ENCODE results near the gene ADK. TPM values are rescaled to one million over a fixed set of nuclear protein-coding genes. Genes with fewer than 3 reads are reported as not detected.
"Not testable (repeated sequence)": the region's sequence is repeated elsewhere in the genome, so short reads cannot be mapped to it uniquely, and the experiment has no call there.

Gene ADK
- polyA plus RNA-seq, 4 donors: 7.2 to 32.3 (median 16.1) TPM

- FAIRE-seq: no peak
- no peaks in the 10 kb centered on the region for H3K4me1 ChIP-seq (ENCODE audit: control insufficient read depth in 3 of 3, insufficient read depth in 2 of 3, low read depth in 1 of 3, low read length in 2 of 3)
- WGBS, 3 donors: 52 to 62% (median 52%) methylated on average over 3 of the region's 3 CpGs
- H3K9me3 ChIP-seq (ENCODE audit: control insufficient read depth in 2 of 2, insufficient read depth in 1 of 2, low read depth in 1 of 2, low read length in 1 of 2): peaks cover 0 to 4% of the 10 kb centered on the region in 2 donors
- H3K36me3 ChIP-seq (ENCODE audit: control insufficient read depth in 3 of 3, insufficient read depth in 2 of 3, low read depth in 1 of 3, low read length in 3 of 3): peaks cover 0 to 2% (median 0%) of the 10 kb centered on the region in 3 donors
- H3K4me3 ChIP-seq (ENCODE audit: low read depth in 1 of 3, low read length in 3 of 3): no peak overlapping the region
- no peak overlapping the region for H3K27ac ChIP-seq (ENCODE audit: low read depth in 1 of 3, low read length in 2 of 3)
- peak; percentile 27 to 45 for DNase-seq
- H3K27me3 ChIP-seq (ENCODE audit: control insufficient read depth in 3 of 3, insufficient read depth in 3 of 3, low read length in 3 of 3): no peaks in the 10 kb centered on the region
These were observed 62.6 kb downstream of the ADK start for GRCh38 chr10:74213571-74214162.

- not testable (repeated sequence) for H3K9me3 ChIP-seq (ENCODE audit: control insufficient read depth in 2 of 2, insufficient read depth in 1 of 2, low read depth in 1 of 2, low read length in 1 of 2); H3K27ac ChIP-seq (ENCODE audit: low read depth in 1 of 3, low read length in 2 of 3); H3K27me3 ChIP-seq (ENCODE audit: control insufficient read depth in 3 of 3, insufficient read depth in 3 of 3, low read length in 3 of 3); H3K4me3 ChIP-seq (ENCODE audit: low read depth in 1 of 3, low read length in 3 of 3); H3K4me1 ChIP-seq (ENCODE audit: control insufficient read depth in 3 of 3, insufficient read depth in 2 of 3, low read depth in 1 of 3, low read length in 2 of 3); FAIRE-seq; DNase-seq; H3K36me3 ChIP-seq (ENCODE audit: control insufficient read depth in 3 of 3, insufficient read depth in 2 of 3, low read depth in 1 of 3, low read length in 3 of 3)
- WGBS, 3 donors: 95 to 97% (median 97%) methylated on average over 13 of the region's 13 CpGs
These were observed 66.1 kb downstream of the ADK start for GRCh38 chr10:74217110-74217509.

- whole genome bisulfite sequencing, 3 donors: 71 to 89% (median 76%) methylated on average over 3 to 4 of the region's 4 CpGs
These were observed 71.4 kb downstream of the ADK start for GRCh38 chr10:74222467-74222866.

GRCh38 chr10:74223755-74224529 is 72.9 kb downstream of the ADK start:
- WGBS, 3 donors: 78 to 82% (median 81%) methylated on average over 9 of the region's 9 CpGs
- H3K27me3 ChIP-seq (ENCODE audit: control insufficient read depth in 3 of 3, insufficient read depth in 3 of 3, low read length in 3 of 3): no peaks in the 10 kb centered on the region
- DNase-seq (no peak), FAIRE-seq (no peak)
- H3K9me3 ChIP-seq (ENCODE audit: control insufficient read depth in 2 of 2, insufficient read depth in 1 of 2, low read depth in 1 of 2, low read length in 1 of 2): no peaks in the 10 kb centered on the region
- no peak overlapping the region for H3K4me3 ChIP-seq (ENCODE audit: low read depth in 1 of 3, low read length in 3 of 3)
- no peak overlapping the region for H3K27ac ChIP-seq (ENCODE audit: low read depth in 1 of 3, low read length in 2 of 3)
- no peaks in the 10 kb centered on the region for H3K4me1 ChIP-seq (ENCODE audit: control insufficient read depth in 3 of 3, insufficient read depth in 2 of 3, low read depth in 1 of 3, low read length in 2 of 3)
- H3K36me3 ChIP-seq (ENCODE audit: control insufficient read depth in 3 of 3, insufficient read depth in 2 of 3, low read depth in 1 of 3, low read length in 3 of 3): peaks cover 0 to 2% (median 0%) of the 10 kb centered on the region in 3 donors

More at GRCh38 chr10:74222467-74222866, 71.4 kb downstream of the ADK start:
- H3K4me3 ChIP-seq (ENCODE audit: low read depth in 1 of 3, low read length in 3 of 3); H3K27ac ChIP-seq (ENCODE audit: low read depth in 1 of 3, low read length in 2 of 3); DNase-seq; H3K27me3 ChIP-seq (ENCODE audit: control insufficient read depth in 3 of 3, insufficient read depth in 3 of 3, low read length in 3 of 3); H3K9me3 ChIP-seq (ENCODE audit: control insufficient read depth in 2 of 2, insufficient read depth in 1 of 2, low read depth in 1 of 2, low read length in 1 of 2); H3K4me1 ChIP-seq (ENCODE audit: control insufficient read depth in 3 of 3, insufficient read depth in 2 of 3, low read depth in 1 of 3, low read length in 2 of 3); H3K36me3 ChIP-seq (ENCODE audit: control insufficient read depth in 3 of 3, insufficient read depth in 2 of 3, low read depth in 1 of 3, low read length in 3 of 3); FAIRE-seq: not testable (repeated sequence)

- DNase-seq (peak in 1 of 2 donors; percentile 10), FAIRE-seq (no peak)
- H3K36me3 ChIP-seq (ENCODE audit: control insufficient read depth in 3 of 3, insufficient read depth in 2 of 3, low read depth in 1 of 3, low read length in 3 of 3): peaks cover 0 to 2% (median 0%) of the 10 kb centered on the region in 3 donors
- 58 to 76% (median 72%) methylated on average over 3 of the region's 3 CpGs for WGBS, 3 donors
- H3K27ac ChIP-seq (ENCODE audit: low read depth in 1 of 3, low read length in 2 of 3): peak overlapping the region in 1 of 3 donors; percentile 70
- H3K4me1 ChIP-seq (ENCODE audit: control insufficient read depth in 3 of 3, insufficient read depth in 2 of 3, low read depth in 1 of 3, low read length in 2 of 3): no peaks in the 10 kb centered on the region
- H3K27me3 ChIP-seq (ENCODE audit: control insufficient read depth in 3 of 3, insufficient read depth in 3 of 3, low read length in 3 of 3): no peaks in the 10 kb centered on the region
- H3K9me3 ChIP-seq (ENCODE audit: control insufficient read depth in 2 of 2, insufficient read depth in 1 of 2, low read depth in 1 of 2, low read length in 1 of 2): no peaks in the 10 kb centered on the region
- H3K4me3 ChIP-seq (ENCODE audit: low read depth in 1 of 3, low read length in 3 of 3): no peak overlapping the region
These were observed 76.8 kb downstream of the ADK start for GRCh38 chr10:74227697-74228424.

GRCh38 chr10:74231375-74231774 is 80.4 kb downstream of the ADK start:
- Histone ChIP-seq H3K36me3 (ENCODE audit: control insufficient read depth in 3 of 3, insufficient read depth in 2 of 3, low read depth in 1 of 3, low read length in 3 of 3) (no peaks in the 10 kb centered on the region), H3K4me3 (ENCODE audit: low read depth in 1 of 3, low read length in 3 of 3) (no peak overlapping the region), H3K9me3 (ENCODE audit: control insufficient read depth in 2 of 2, insufficient read depth in 1 of 2, low read depth in 1 of 2, low read length in 1 of 2) (no peaks in the 10 kb centered on the region), H3K4me1 (ENCODE audit: control insufficient read depth in 3 of 3, insufficient read depth in 2 of 3, low read depth in 1 of 3, low read length in 2 of 3) (no peaks in the 10 kb centered on the region), H3K27ac (ENCODE audit: low read depth in 1 of 3, low read length in 2 of 3) (no peak overlapping the region), H3K27me3 (ENCODE audit: control insufficient read depth in 3 of 3, insufficient read depth in 3 of 3, low read length in 3 of 3) (no peaks in the 10 kb centered on the region)
- FAIRE-seq (no peak), DNase-seq (no peak)
- 96 to 97% (median 96%) methylated on average over 2 of the region's 2 CpGs for WGBS, 3 donors

GRCh38 chr10:74233281-74233680 is 82.3 kb downstream of the ADK start:
- DNase-seq (no peak), FAIRE-seq (no peak)
- WGBS, 3 donors: 92% methylated on average over 4 of the region's 4 CpGs
- Histone ChIP-seq H3K36me3 (ENCODE audit: control insufficient read depth in 3 of 3, insufficient read depth in 2 of 3, low read depth in 1 of 3, low read length in 3 of 3) (no peaks in the 10 kb centered on the region), H3K27ac (ENCODE audit: low read depth in 1 of 3, low read length in 2 of 3) (no peak overlapping the region), H3K27me3 (ENCODE audit: control insufficient read depth in 3 of 3, insufficient read depth in 3 of 3, low read length in 3 of 3) (no peaks in the 10 kb centered on the region), H3K4me3 (ENCODE audit: low read depth in 1 of 3, low read length in 3 of 3) (no peak overlapping the region), H3K4me1 (ENCODE audit: control insufficient read depth in 3 of 3, insufficient read depth in 2 of 3, low read depth in 1 of 3, low read length in 2 of 3) (no peaks in the 10 kb centered on the region), H3K9me3 (ENCODE audit: control insufficient read depth in 2 of 2, insufficient read depth in 1 of 2, low read depth in 1 of 2, low read length in 1 of 2) (no peaks in the 10 kb centered on the region)

GRCh38 chr10:74234569-74234968 is 83.5 kb downstream of the ADK start:
- no peak for DNase-seq
- 79 to 92% (median 82%) methylated on average over 1 of the region's 1 CpG for WGBS, 3 donors
- no peaks in the 10 kb centered on the region for H3K27me3 ChIP-seq (ENCODE audit: control insufficient read depth in 3 of 3, insufficient read depth in 3 of 3, low read length in 3 of 3)
- no peaks in the 10 kb centered on the region for H3K4me1 ChIP-seq (ENCODE audit: control insufficient read depth in 3 of 3, insufficient read depth in 2 of 3, low read depth in 1 of 3, low read length in 2 of 3)
- H3K4me3 ChIP-seq (ENCODE audit: low read depth in 1 of 3, low read length in 3 of 3): no peak overlapping the region
- FAIRE-seq: peak; percentile 85
- no peaks in the 10 kb centered on the region for H3K9me3 ChIP-seq (ENCODE audit: control insufficient read depth in 2 of 2, insufficient read depth in 1 of 2, low read depth in 1 of 2, low read length in 1 of 2)
- H3K27ac ChIP-seq (ENCODE audit: low read depth in 1 of 3, low read length in 2 of 3): no peak overlapping the region
- no peaks in the 10 kb centered on the region for H3K36me3 ChIP-seq (ENCODE audit: control insufficient read depth in 3 of 3, insufficient read depth in 2 of 3, low read depth in 1 of 3, low read length in 3 of 3)

Data from small intestine (tissue), 7 donors.